Heart left ventricle (tissue), 16 donors: Measurements from ENCODE around the gene VEGFA. TPM values are rescaled to one million over a fixed set of nuclear protein-coding genes. Genes with fewer than 3 reads are reported as not detected.
A peak's percentile ranks its signal among the peaks of the same experiment; 100 is the strongest.

Source experiments
- ATAC-seq, 4 donors: fragments of 200-7000 bp; cut with Tn5 transposase; one replicate each; pipeline ENCODE4 v1.9.1; 2020 to 2022; ENCODE audit warnings: moderate library complexity in 4 of 4, mild to moderate bottlenecking in 3 of 4, moderate number of reproducible peaks in 1 of 4
- DNase-seq, 5 donors: peaks; one replicate each; pipeline ENCODE4 v3.0.0-alpha.2; 2020
- H3K27ac ChIP-seq, 12 donors: fragments of 200-600 bp; sonication (generic) in 4 of 12; one replicate each; pipeline versions ENCODE4 v1.5.0 to v1.8.0; 2016 to 2022; ENCODE audit warnings: mild to moderate bottlenecking in 2 of 12
- H3K27me3 ChIP-seq, 9 donors: fragments of 200-600 bp; sonication (generic) in 2 of 9; one replicate each; pipeline versions ENCODE4 v1.5.1 to v1.8.0; 2016 to 2022; ENCODE audit warnings: mild to moderate bottlenecking in 3 of 9
- H3K36me3 ChIP-seq, 9 donors: fragments of 200-600 bp; sonication (generic) in 2 of 9; one replicate each; pipeline versions ENCODE4 v1.5.0 to v1.8.0; 2018 to 2022; ENCODE audit warnings: mild to moderate bottlenecking in 2 of 9
- H3K4me1 ChIP-seq, 12 donors: fragments of 200-600 bp; sonication (generic) in 4 of 12; one replicate each; pipeline versions ENCODE4 v1.5.0 to v1.8.0; 2016 to 2022; ENCODE audit warnings: mild to moderate bottlenecking in 3 of 12
- H3K4me3 ChIP-seq, 12 donors: fragments of 200-600 bp; sonication (generic) in 4 of 12; one replicate each; pipeline versions ENCODE4 v1.5.0 to v1.8.0; 2017 to 2022; ENCODE audit warnings: mild to moderate bottlenecking in 9 of 12, moderate library complexity in 4 of 12
- H3K9me3 ChIP-seq, 12 donors: fragments of 200-600 bp; sonication (generic) in 4 of 12; one replicate each; pipeline versions ENCODE4 v1.5.0 to v1.8.0; 2016 to 2022; ENCODE audit warnings: mild to moderate bottlenecking in 1 of 12
- CTCF ChIP-seq, 12 donors: fragments of 200-600 bp; sonication (generic) in 4 of 12; IDR thresholded peaks; one replicate each; pipeline versions ENCODE4 v1.5.0 to v1.8.0; 2018 to 2022; ENCODE audit warnings: antibody characterized with exemption in 12 of 12, mild to moderate bottlenecking in 5 of 12
- POLR2A ChIP-seq, 2 donors: fragments of 450-650 bp; IDR thresholded peaks; one replicate each; pipeline ENCODE4 v1.6.1; 2017; ENCODE audit warnings: antibody characterized with exemption in 2 of 2, mild to moderate bottlenecking in 2 of 2, moderate library complexity in 2 of 2
- WGBS, 4 donors: extraction: QIAGEN DNeasy Blood & Tissue Kit in 2 of 4; methylation state at CpG; one replicate each; pipeline versions ENCODE4 v1.1.5 to v1.1.7; 2013 to 2018; 5-methylcytosine and 5-hydroxymethylcytosine counted together
- intact Hi-C, 10 donors: fragments of 100-400 bp; cut with DNase I; formaldehyde crosslinking; loops; one replicate each; pipeline versions ENCODE4 v1.11.1 to v1.14.2; 2022
- polyA plus RNA-seq, 2 donors: library from polyadenylated mRNA; stranded (reverse); fragments of 200-250 nt; gene quantifications; one replicate each; pipeline ENCODE4 v1.2.3, GENCODE V29; 2013
- total RNA-seq, 9 donors: library from RNA; depleted of rRNA in 2 of 9; stranded (reverse); fragments of >200 nt in 2 of 9; fragmentation: NEBNext Ultra II Directional in 3 of 9; extraction: Animal tissue kit (Norgen Biotek cat#: 25700) in 3 of 9; gene quantifications; one replicate each; pipeline versions ENCODE4 v1.1.0 to v1.2.4, GENCODE V29; 2016 to 2023
- donor health status: ischemic (EF 13 %, LVEDD 7.1; RV severe dilation, severe dysfunction).
- donor health status: healthy with polysubstance abuse.
- donor health status: DM: no; HTN: yes; CAD: no.
- donor health status: DM: no; HTN: no; CAD: no.
- donor health status: ischemic (EF 25% LVEDD 6.9; RV normal size, moderate dysfunction).
- donor health status: ischemic (EF 25% LVEDD 5.7; RV mildly dilated, moderate dysfunction).
- donor health status: healthy.
- donor health status: DM: yes; HTN: yes; CAD: no.
- donor health status: ischemic (EF 35%, LVEDD 5.7; RV mildly dilated, moderate dysfunction).
- donor health status: nonischemic (EF 11% LVEDD 7.7; RV severe dilation, severe dysfunction).
- donor health status: DM: yes; HTN: yes; CAD: no.
- donor health status: PGD.
- donor health status: ischemic (EF 29% LVEDD 5.4; RV normal size, mild dysfunction).
- donor health status: nonischemic (EF 23%, LVEDD 6.1; RV moderate dilation, normal function).

The VEGFA gene
- total and polyA plus RNA-seq, 11 donors, result 83.0 to 254 (median 171) TPM

- ATAC-seq (no peak), DNase-seq (peak in 1 of 5 donors; percentile 9)
- intact Hi-C loops, result loop anchor here in 2 of 10 donors (5.0 to 10.0 kb wide), 3 partner anchors 35 to 183 kb away; no protein-coding TSS in a partner anchor
- H3K27ac ChIP-seq, result no peak overlapping the region
- no peak overlapping the region for H3K4me3 ChIP-seq
- no peaks in the 10 kb centered on the region for H3K9me3 ChIP-seq
- TF ChIP-seq CTCF (IDR thresholded peaks at IDR 0.05) (no peak), POLR2A (IDR thresholded peaks at IDR 0.05) (no peak)
- no peaks in the 10 kb centered on the region for H3K27me3 ChIP-seq
- peaks cover 0 to 7% (median 0%) of the 10 kb centered on the region in 12 donors for H3K4me1 ChIP-seq
- 93 to 96% (median 94%) methylated on average over 9 of the region's 9 CpGs for WGBS, 4 donors
- H3K36me3 ChIP-seq, result no peaks in the 10 kb centered on the region
Measured at GRCh38 chr6:43761666-43762409, 8.2 kb upstream of the VEGFA start.

GRCh38 chr6:43762410-43762768 is 7.6 kb upstream of the VEGFA start:
- no peak overlapping the region for H3K4me3 ChIP-seq
- no peak overlapping the region for H3K27ac ChIP-seq
- TF ChIP-seq CTCF (IDR thresholded peaks at IDR 0.05), result no peak
- TF ChIP-seq POLR2A (IDR thresholded peaks at IDR 0.05), result no peak
- no peaks in the 10 kb centered on the region for H3K36me3 ChIP-seq
- DNase-seq (no peak), ATAC-seq (no peak)
- intact Hi-C loops, result loop anchor here in 2 of 10 donors (5.0 to 10.0 kb wide), 3 partner anchors 35 to 182 kb away; no protein-coding TSS in a partner anchor
- 81 to 91% (median 88%) methylated on average over 5 of the region's 5 CpGs for WGBS, 4 donors
- H3K9me3 ChIP-seq, result no peaks in the 10 kb centered on the region
- H3K4me1 ChIP-seq, result peaks cover 0 to 7% (median 0%) of the 10 kb centered on the region in 12 donors
- H3K27me3 ChIP-seq, result no peaks in the 10 kb centered on the region

- ATAC-seq (no peak), DNase-seq (no peak)
- WGBS, 4 donors, result 54 to 68% (median 65%) methylated on average over 6 of the region's 6 CpGs
- no peak overlapping the region for H3K27ac ChIP-seq
- H3K9me3 ChIP-seq, result no peaks in the 10 kb centered on the region
- intact Hi-C loops, result loop anchor here in 2 of 10 donors (5.0 to 10.0 kb wide), 3 partner anchors 36 to 182 kb away; no protein-coding TSS in a partner anchor
- no peaks in the 10 kb centered on the region for H3K27me3 ChIP-seq
- TF ChIP-seq POLR2A (IDR thresholded peaks at IDR 0.05) (no peak), CTCF (IDR thresholded peaks at IDR 0.05) (no peak)
- H3K4me1 ChIP-seq, result peaks cover 0 to 7% (median 0%) of the 10 kb centered on the region in 12 donors
- H3K36me3 ChIP-seq, result no peaks in the 10 kb centered on the region
- no peak overlapping the region for H3K4me3 ChIP-seq
Measured at GRCh38 chr6:43762966-43763695, 6.9 kb upstream of the VEGFA start.
